ENCODE measurements around the gene RNF152. TPM values are rescaled to one million over a fixed set of nuclear protein-coding genes. Genes with fewer than 3 reads are reported as not detected.

RNF152 gene
- total RNA-seq, 1 experiment from 2014 or later, result 2.0 TPM

DNA sequence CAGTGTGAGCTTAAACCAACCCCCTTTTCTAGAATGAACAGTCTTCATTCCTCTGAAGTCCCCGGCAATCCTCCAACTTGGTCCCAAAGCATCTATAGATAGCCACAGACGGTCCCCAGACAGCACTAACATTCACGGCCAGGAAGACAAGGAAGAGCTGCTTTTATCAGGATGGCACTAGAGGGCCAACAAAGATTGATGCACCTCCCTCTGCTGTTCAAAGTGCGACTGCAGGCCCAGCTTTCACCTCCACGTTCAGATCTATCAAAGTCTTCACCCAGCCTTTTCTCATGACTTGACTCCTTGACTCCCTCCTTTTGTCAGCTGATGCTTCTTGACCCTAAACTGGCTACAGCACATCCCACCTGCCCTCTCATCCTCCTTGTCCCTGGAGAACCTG, 54.3 kb downstream of the RNF152 start:
- BruUV-seq (replicated peaks), result no TSS peak

DNA sequence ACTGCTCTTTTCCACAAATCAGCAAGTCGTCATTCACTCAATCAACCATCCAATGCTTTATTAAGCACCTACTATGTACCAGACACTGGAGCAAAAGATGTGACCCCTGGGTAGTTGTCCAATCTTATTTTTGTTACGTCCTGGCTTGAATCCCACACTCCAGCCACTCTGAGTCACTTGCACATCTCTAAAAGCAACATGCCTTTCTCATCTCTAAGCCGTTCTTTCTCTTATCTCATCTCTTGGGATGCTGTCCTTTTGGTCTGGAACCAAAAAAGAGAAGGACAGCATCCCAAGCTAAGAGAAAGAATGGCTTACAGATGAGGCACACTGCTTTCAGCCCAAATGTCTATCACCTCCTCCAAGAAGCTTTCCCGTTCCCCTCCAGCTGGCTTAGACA, 58.8 kb downstream of the RNF152 start:
- Histone ChIP-seq H3K27me3 (ENCODE audit: low read length) (peaks cover 7% of the 10 kb centered on the region; the same call in 1 of the 2 replicates), H3F3A (ENCODE audit: low read length, unreplicated experiment) (no peaks in the 10 kb centered on the region), H3K4me3 (ENCODE audit: low read length) (no peak overlapping the region), H3K9me3 (ENCODE audit: low read length) (no peaks in the 10 kb centered on the region), H3K79me2 (ENCODE audit: low read length) (no peaks in the 10 kb centered on the region), H3K9ac (ENCODE audit: low read length) (no peak overlapping the region), H3K4me1 (ENCODE audit: insufficient read depth, low read length) (no peaks in the 10 kb centered on the region), H3K9me2 (replicated peaks; ENCODE audit: low read length) (no peaks in the 10 kb centered on the region), H3K36me3 (ENCODE audit: low read depth, low read length) (no peaks in the 10 kb centered on the region), H2AFZ (ENCODE audit: low read length) (no peak overlapping the region), H3K4me2 (ENCODE audit: low read length) (no peak overlapping the region), H4K20me1 (ENCODE audit: low read length) (no peaks in the 10 kb centered on the region), H3K27ac (ENCODE audit: low read length) (no peak overlapping the region)
- ATAC-seq (no peak), DNase-seq (no peak)
- TF ChIP-seq EZH2 (IDR thresholded peaks at IDR 0.05; ENCODE audit: low read length, unreplicated experiment), result no peak
- TF ChIP-seq EZH2phosphoT487 (IDR thresholded peaks at IDR 0.05; ENCODE audit: borderline replicate concordance, low read length), result no peak
- TF ChIP-seq, protein P1, sequence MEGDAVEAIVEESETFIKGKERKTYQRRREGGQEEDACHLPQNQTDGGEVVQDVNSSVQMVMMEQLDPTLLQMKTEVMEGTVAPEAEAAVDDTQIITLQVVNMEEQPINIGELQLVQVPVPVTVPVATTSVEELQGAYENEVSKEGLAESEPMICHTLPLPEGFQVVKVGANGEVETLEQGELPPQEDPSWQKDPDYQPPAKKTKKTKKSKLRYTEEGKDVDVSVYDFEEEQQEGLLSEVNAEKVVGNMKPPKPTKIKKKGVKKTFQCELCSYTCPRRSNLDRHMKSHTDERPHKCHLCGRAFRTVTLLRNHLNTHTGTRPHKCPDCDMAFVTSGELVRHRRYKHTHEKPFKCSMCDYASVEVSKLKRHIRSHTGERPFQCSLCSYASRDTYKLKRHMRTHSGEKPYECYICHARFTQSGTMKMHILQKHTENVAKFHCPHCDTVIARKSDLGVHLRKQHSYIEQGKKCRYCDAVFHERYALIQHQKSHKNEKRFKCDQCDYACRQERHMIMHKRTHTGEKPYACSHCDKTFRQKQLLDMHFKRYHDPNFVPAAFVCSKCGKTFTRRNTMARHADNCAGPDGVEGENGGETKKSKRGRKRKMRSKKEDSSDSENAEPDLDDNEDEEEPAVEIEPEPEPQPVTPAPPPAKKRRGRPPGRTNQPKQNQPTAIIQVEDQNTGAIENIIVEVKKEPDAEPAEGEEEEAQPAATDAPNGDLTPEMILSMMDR (conservative IDR thresholded peaks at IDR 0.05; ENCODE audit: low read depth, low read length), result no peak
- intact Hi-C loops (cut with micrococcal nuclease), result no loop called here
- ChIA-PET CTCF (no interaction called here), POLR2A (ENCODE audit: unreplicated experiment) (no interaction called here)
- no TSS peak for BruUV-seq (replicated peaks)

More for the DNA sequence above, 54.3 kb downstream of the RNF152 start:
- POLR2A ChIA-PET (ENCODE audit: unreplicated experiment), result no interaction called here
- Histone ChIP-seq H3K9me2 (replicated peaks; ENCODE audit: low read length) (no peaks in the 10 kb centered on the region), H3K27me3 (ENCODE audit: low read length) (0 out of 2 replicates have a peak, but pooled peaks cover 2% of the 10 kb centered on the region), H3K9ac (ENCODE audit: low read length) (no peak overlapping the region), H3K4me3 (ENCODE audit: low read length) (no peak overlapping the region), H3F3A (ENCODE audit: low read length, unreplicated experiment) (no peaks in the 10 kb centered on the region), H3K4me2 (ENCODE audit: low read length) (no peak overlapping the region), H2AFZ (ENCODE audit: low read length) (no peak overlapping the region), H3K4me1 (ENCODE audit: insufficient read depth, low read length) (no peaks in the 10 kb centered on the region), H3K36me3 (ENCODE audit: low read depth, low read length) (no peaks in the 10 kb centered on the region), H3K79me2 (ENCODE audit: low read length) (no peaks in the 10 kb centered on the region), H3K9me3 (ENCODE audit: low read length) (no peaks in the 10 kb centered on the region), H3K27ac (ENCODE audit: low read length) (no peak overlapping the region), H4K20me1 (ENCODE audit: low read length) (no peaks in the 10 kb centered on the region)
- intact Hi-C loops (cut with micrococcal nuclease), result no loop called here
- no peak for DNase-seq
- CTCF ChIA-PET, result no interaction called here
- TF ChIP-seq EZH2phosphoT487 (IDR thresholded peaks at IDR 0.05; ENCODE audit: borderline replicate concordance, low read length), result no peak
- no peak for ATAC-seq

DNA sequence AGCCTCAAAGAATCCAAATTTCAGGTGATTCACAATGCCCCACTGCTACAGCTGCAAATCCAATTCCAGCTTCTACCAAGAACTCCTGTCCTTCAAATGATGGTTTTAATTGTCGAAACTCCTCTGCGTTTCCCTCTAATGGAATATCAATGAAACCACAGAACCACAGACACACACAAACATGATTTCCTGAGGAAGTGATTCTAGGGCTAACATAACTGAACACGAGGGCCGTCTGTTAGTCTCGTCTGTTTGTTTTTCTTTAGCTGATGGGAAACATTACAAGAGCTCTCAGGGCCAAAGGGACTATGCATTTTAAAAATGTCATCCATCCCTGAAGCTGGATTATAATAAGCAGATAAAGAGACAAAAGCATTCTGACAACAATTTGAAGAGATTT, 59.4 kb downstream of the RNF152 start:
- Histone ChIP-seq H3K4me1 (ENCODE audit: insufficient read depth, low read length) (no peaks in the 10 kb centered on the region), H3K9me2 (replicated peaks; ENCODE audit: low read length) (no peaks in the 10 kb centered on the region), H4K20me1 (ENCODE audit: low read length) (no peaks in the 10 kb centered on the region), H3F3A (ENCODE audit: low read length, unreplicated experiment) (no peaks in the 10 kb centered on the region), H3K27ac (ENCODE audit: low read length) (no peak overlapping the region), H3K79me2 (ENCODE audit: low read length) (no peaks in the 10 kb centered on the region), H3K4me3 (ENCODE audit: low read length) (no peak overlapping the region), H3K9ac (ENCODE audit: low read length) (no peak overlapping the region), H3K4me2 (ENCODE audit: low read length) (no peak overlapping the region), H2AFZ (ENCODE audit: low read length) (no peak overlapping the region), H3K36me3 (ENCODE audit: low read depth, low read length) (no peaks in the 10 kb centered on the region), H3K9me3 (ENCODE audit: low read length) (no peaks in the 10 kb centered on the region), H3K27me3 (ENCODE audit: low read length) (peaks cover 7% of the 10 kb centered on the region; the same call in 1 of the 2 replicates)
- no peak for ATAC-seq
- POLR2A ChIA-PET (ENCODE audit: unreplicated experiment), result no interaction called here
- intact Hi-C loops (cut with micrococcal nuclease), result no loop called here
- CTCF ChIA-PET, result no interaction called here
- BruUV-seq (replicated peaks), result no TSS peak
- DNase-seq, result no peak
- no peak for TF ChIP-seq EZH2 (IDR thresholded peaks at IDR 0.05; ENCODE audit: low read length, unreplicated experiment)
- no peak for TF ChIP-seq EZH2phosphoT487 (IDR thresholded peaks at IDR 0.05; ENCODE audit: borderline replicate concordance, low read length)
- TF ChIP-seq, protein P1 (conservative IDR thresholded peaks at IDR 0.05; ENCODE audit: low read depth, low read length), result no peak

All from PC-3 (cell line).